Fibroblast of lung (primary cell): ENCODE results near the gene GSK3A.
"Not testable (repeated sequence)": the region's sequence is repeated elsewhere in the genome, so short reads cannot be mapped to it uniquely, and the experiment has no call there.

Experiments
- EZH2 ChIP-seq: IDR thresholded peaks from 2 replicates; pipeline ENCODE4 v1.5.1; 2012; ENCODE audit warnings: low read length, control low read depth, mild to moderate bottlenecking; ENCODE audit errors: missing control alignments
- TF ChIP-seq, protein P1 (sequence below), 2 donors: IDR thresholded peaks in 1 of 2; conservative IDR thresholded peaks in 1 of 2; 1 replicate in 1 of 2; 2 replicates in 1 of 2; pipeline ENCODE4 v1.5.1; 2011 to 2012; ENCODE audit warnings: low read length in 2 of 2, control low read depth in 1 of 2, inconsistent platforms in 1 of 2, low read depth in 1 of 2, mild to moderate bottlenecking in 1 of 2

DNA sequence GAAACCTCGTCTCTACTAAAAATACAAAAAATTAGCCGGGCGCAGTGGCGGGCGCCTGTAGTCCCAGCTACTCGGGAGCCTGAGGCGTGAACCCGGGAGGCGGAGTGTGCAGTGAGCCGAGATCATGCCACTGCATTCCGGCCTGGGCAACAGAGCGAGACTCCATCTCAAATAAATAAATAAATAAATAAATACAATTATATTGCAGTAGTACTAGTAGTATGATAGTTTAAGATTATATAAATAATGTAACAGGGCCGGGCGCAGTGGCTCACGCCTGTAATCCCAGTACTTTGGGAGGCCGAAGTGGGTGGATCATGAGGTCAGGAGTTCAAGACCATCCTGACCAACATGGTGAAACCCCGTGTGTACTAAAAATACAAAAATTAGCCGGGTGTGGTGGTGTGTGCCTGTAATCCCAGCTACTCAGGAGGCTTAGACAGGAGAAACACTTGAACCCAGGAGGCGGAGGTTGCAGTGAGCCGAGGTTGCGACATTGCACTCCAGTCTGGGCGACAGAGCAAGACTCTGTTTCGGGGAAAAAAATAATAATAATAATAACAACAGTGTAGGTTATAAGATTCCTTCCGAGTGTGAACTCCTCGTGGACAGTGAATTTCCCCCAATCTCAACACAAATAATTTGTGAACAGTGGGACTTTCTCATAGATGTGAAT lies 24.7 kb upstream of the GSK3A start:
- TF ChIP-seq, protein P1, sequence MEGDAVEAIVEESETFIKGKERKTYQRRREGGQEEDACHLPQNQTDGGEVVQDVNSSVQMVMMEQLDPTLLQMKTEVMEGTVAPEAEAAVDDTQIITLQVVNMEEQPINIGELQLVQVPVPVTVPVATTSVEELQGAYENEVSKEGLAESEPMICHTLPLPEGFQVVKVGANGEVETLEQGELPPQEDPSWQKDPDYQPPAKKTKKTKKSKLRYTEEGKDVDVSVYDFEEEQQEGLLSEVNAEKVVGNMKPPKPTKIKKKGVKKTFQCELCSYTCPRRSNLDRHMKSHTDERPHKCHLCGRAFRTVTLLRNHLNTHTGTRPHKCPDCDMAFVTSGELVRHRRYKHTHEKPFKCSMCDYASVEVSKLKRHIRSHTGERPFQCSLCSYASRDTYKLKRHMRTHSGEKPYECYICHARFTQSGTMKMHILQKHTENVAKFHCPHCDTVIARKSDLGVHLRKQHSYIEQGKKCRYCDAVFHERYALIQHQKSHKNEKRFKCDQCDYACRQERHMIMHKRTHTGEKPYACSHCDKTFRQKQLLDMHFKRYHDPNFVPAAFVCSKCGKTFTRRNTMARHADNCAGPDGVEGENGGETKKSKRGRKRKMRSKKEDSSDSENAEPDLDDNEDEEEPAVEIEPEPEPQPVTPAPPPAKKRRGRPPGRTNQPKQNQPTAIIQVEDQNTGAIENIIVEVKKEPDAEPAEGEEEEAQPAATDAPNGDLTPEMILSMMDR (conservative IDR thresholded peaks at IDR 0.05 in 1 of 2, IDR thresholded peaks at IDR 0.05 in 1 of 2; ENCODE audit: low read depth in 1 of 2, low read length in 2 of 2): not testable (repeated sequence)
- TF ChIP-seq EZH2: not testable (repeated sequence)
